22Rv1 (cell line): ENCODE results near the gene GGTLC2.
"Not testable (repeated sequence)": the region's sequence is repeated elsewhere in the genome, so short reads cannot be mapped to it uniquely, and the experiment has no call there.

Experiments
- H3K27ac ChIP-seq: fragments of 450-650 bp; 2 replicates; pipeline ENCODE4 v1.5.1; 2017
- ZFX ChIP-seq: fragments of 450-650 bp; IDR thresholded peaks from 2 replicates; pipeline ENCODE4 v1.6.1; 2017; ENCODE audit warnings: antibody characterized with exemption, borderline replicate concordance
- TF ChIP-seq, protein P1 (sequence below): fragments of 450-650 bp; IDR thresholded peaks from 2 replicates; pipeline ENCODE4 v1.5.1; 2017; ENCODE audit warnings: mild to moderate bottlenecking

Gene GGTLC2

DNA sequence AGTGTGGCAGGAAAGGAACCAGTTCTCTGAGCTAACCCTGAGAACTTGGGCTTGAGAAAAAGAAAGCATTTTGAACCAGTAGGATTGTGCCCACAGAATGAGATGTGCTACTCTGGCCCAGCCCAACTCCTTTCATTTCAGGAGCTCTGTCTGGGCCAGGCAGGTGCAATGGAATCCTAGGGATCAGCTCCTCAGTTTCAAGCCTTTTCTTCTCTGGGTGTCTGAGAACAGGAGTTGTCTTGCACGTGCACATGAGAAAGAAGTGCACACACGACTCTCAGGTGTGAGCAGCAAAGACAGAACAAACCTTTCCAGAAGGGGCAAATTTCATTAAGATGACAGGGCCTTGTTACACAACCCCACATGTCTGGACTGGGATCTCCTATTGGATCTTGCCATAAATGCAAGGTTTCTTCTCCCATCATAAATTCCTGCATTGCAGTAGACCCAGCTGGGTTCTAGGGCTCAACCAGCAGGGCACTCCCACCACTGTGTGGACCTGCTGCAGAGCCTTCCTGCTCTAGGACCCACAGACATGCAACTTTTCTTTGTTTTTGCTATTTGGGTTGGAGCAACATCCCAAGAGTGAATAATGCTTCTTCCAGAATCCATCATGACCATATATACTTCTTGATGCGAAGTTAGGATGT is 24.5 kb upstream of the GGTLC2 start:
- no peak for TF ChIP-seq ZFX
- TF ChIP-seq, protein P1, sequence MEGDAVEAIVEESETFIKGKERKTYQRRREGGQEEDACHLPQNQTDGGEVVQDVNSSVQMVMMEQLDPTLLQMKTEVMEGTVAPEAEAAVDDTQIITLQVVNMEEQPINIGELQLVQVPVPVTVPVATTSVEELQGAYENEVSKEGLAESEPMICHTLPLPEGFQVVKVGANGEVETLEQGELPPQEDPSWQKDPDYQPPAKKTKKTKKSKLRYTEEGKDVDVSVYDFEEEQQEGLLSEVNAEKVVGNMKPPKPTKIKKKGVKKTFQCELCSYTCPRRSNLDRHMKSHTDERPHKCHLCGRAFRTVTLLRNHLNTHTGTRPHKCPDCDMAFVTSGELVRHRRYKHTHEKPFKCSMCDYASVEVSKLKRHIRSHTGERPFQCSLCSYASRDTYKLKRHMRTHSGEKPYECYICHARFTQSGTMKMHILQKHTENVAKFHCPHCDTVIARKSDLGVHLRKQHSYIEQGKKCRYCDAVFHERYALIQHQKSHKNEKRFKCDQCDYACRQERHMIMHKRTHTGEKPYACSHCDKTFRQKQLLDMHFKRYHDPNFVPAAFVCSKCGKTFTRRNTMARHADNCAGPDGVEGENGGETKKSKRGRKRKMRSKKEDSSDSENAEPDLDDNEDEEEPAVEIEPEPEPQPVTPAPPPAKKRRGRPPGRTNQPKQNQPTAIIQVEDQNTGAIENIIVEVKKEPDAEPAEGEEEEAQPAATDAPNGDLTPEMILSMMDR: no peak
- no peak overlapping the region for H3K27ac ChIP-seq

DNA sequence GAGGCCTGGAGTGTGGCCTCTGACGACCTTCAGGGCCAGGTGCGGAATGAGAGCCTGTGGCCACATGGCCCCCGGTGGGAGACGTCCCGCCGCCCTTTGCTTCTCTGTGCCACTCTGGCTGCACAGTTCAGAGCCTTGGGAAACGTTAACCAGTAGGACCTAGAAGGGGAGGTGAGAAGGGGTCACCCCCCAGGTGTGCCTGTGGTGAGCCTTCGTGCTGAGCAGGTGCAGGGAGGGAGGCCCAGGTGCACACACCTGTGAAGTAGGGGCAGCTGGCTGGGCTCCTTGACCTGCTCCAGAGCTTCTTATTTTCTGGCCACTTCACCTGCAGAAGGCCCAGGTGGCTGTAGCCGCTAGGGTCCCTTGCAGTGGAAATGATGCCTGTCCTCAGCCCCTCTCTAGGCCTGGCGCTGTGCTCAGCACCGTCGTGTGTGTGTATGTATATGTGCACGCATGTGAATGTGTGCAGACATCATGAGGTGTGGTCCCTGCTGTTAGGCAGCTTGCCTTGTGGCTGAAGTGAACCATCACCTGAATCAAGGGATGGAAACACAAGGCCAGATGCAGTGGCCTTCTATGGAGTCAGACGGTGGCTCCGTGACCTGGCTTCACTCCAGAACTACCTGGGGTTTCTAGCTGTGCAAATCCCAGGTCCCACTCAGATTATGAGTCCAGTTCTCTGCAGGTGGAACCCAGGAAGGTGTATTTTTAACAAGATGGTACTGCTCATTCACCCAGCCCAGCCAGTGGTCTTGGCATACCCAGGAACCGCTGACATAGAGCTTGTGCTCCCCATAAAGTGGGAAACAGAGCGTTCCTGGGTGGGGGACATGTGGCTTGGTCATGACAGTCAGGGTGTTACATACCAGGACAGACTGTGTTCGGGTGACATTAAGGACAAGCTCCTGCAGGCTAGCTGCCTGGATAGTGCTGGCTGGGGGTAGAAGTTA is 15.6 kb upstream of the GGTLC2 start:
- H3K27ac ChIP-seq: not testable (repeated sequence)

DNA sequence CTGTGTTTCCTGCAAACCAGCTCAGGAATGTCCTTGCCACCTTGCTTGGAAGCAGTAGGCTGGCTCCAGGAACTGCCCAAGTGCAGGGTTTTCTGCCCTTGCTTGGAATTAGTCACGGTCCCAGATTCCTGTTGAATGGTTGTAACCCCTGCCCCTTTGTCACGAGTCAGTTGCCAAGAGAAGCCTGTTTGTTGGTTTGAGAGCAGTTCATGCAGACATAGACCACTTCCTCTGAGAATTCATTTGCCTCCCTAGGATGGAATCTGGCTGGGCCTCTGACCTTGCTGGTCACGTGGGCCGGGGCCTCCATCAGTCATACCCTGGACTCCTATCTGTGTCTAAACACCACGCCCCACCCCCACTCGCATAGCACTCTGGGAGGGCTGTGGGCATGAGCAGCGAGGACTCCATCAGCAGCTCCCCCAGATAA is 13.2 kb upstream of the GGTLC2 start:
- H3K27ac ChIP-seq: not testable (repeated sequence)

DNA sequence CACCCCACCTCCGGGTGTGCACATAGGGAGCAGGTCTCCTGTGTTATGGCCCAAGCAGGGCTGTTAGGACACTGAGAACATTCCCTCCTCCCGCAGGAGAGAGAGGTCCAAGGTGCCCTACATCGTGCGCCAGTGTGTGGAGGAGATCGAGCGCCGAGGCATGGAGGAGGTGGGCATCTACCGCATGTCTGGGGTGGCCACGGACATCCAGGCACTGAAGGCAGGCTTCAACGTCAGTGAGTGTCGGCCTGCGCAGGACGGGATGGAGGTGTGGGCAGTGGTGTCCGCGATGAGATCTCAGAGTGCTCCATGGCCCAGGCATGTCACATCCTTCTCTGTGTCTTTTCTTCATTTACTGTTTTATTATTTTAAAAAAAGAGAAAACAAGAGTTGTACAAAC is 12.2 kb upstream of the GGTLC2 start:
- H3K27ac ChIP-seq: not testable (repeated sequence)

DNA sequence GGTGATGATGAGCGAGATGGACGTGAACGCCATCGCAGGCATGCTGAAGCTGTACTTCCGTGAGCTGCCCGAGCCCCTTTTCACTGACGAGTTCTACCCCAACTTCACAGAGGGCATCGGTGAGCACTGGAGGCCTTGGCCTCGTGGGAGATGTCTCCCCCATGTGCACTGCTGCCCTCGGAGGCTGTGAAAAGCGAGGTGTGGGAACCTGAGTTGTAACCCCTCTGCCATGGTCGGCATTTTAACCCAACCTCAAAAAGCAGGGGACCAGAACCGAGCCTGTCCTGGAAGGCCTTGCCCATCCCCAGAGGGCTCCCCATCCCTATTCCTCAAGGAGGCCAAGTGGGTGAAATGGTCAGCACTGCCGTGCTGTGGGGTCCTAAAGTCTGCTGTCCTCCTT is 10.9 kb upstream of the GGTLC2 start:
- not testable (repeated sequence) for H3K27ac ChIP-seq

DNA sequence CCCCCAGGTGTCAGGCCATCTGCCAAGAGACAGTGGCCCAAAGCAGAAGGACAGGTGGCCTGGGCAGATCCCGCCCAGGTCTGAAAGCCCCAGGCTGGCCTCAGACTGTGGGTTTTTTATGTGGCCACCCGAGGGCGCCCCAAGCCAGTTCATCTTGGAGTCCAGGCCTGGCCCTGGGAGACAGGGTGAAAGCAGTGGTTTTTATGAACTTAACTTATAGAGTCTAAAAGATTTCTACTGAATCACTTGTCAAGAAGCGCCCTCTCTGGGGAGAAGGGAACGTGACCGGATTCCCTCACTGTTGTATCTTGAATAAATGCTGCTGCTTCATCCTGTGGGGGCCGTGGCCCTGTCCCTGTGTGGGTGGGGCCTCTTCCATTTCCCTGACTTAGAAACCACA is 8.2 kb upstream of the GGTLC2 start:
- not testable (repeated sequence) for H3K27ac ChIP-seq

DNA sequence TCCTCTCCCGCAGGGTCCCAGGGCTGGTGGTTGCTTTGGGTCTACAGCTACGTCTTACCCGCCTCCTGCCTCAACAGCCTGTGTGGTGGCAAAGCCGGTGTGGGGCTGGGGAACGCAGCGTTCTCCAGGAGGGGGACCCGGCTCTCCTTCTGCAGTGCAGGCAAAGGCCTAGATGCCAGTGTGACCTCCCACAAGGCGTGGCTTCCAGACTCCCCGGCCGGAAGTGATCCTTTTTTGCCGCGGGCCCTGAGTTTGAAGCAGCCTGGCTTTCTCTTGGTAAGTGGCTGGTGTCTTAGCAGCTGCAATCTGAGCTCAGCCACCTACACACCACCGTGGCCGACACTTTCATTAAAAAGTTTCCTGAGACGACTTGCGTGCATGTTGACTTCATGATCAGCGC is 6.1 kb upstream of the GGTLC2 start:
- not testable (repeated sequence) for H3K27ac ChIP-seq

DNA sequence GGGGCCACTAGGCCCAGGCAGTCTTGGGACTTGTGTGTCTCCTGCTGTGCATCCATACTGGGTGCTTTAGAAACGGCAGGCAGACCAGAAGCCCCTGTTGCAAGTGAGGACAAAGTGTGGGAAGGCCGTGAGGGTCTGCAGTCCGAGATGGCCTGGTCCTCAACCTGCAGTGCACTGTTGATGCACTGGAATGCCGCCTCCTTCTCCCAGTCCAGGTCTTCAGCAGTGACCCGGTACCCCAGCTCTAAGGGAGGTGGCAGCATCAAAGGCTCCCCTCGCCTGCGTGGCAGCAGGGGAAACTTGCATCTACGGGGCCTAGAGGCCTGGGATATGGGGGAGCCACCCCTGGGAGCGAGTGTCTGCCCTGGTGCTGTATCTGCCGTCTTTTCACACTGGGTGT is 2.2 kb upstream of the GGTLC2 start:
- H3K27ac ChIP-seq: not testable (repeated sequence)

DNA sequence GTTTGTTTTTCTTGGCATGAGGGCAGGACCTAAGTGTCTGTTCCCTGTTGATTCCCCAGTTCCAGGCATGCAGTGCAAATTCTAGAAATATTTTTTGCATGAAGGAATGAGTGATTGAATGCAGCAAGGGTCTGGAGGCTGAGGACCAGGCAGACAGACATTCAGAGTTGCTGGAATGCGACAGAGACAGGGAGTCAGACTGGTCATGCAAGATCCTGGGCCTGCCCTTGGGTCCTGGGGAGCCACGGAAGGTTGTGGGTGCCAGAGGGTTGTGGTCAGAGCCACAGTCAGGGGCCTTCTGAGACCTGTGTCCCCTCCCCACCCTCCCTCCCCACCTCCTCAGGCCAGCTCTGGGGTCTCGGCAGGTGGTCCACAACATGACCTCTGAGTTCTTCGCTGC is 1.6 kb downstream of the GGTLC2 start:
- H3K27ac ChIP-seq: not testable (repeated sequence)

DNA sequence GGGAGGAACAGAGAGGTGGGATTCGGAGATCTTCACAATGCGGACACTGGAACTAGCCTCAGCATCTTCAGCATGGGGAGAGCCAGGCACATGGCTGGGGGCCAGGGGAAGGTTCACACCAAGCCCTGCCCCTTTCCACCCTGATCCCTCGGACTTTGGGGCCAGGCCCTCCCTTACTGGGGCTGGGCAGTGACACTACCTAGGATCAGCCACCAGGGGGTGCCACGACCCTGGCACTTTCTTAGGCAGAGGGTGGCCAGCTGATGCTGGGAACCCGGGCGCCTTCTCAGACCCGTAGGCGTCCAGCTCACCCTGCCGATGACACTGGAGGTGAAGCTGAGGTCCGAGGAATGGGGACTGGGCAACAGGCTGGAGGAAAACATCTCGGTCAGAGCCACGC is 3.5 kb downstream of the GGTLC2 start:
- TF ChIP-seq, protein P1: peak; percentile 41
- H3K27ac ChIP-seq: not testable (repeated sequence)

DNA sequence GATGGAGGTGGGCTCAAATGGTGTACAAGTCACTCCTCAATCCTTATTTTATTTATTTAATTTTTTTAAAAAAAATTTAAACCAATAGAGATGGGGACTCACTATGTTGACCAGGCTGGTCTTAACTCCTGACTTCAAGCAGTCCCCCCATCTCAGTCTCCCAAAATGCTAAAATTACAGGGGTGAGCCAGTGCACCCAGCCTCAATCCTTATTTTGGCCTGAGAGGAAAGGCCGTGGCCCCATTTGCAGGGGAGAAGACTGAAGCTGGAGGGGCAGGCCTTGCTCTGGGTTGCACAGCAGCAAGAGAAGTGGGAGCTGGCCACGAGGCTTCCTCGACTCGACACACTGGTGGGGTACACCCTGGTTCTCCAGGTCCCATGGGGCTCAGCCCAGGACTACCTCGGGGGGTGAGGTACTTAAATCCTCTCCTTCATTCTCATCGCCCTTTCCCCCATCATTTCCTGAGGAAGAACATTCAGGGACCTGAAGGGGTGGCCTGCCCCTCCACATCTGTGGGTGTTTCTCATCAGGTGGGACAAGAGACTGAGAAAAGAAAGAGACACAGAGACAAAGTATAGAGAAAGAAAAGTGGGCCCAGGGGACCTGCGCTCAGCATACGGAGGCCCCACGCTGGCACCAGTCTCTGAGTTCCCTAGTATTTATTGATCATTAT is 4.6 kb downstream of the GGTLC2 start:
- not testable (repeated sequence) for H3K27ac ChIP-seq

DNA sequence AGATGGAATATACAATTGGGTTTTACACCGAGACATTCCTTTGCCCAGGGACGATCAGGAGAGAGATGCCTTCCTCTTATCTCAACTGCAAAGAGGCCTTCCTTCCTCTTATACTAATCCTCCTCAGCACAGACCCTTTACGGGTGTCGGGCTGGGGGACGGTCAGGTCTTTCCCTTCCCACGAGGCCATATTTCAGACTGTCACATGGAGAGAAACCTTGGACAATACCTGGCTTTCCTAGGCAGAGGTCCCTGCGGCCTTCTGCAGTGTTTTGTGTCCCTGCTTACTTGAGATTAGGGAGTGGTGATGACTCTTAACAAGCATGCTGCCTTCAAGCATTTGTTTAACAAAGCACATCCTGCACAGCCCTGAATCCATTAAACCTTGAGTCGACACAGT is 5.3 kb downstream of the GGTLC2 start:
- H3K27ac ChIP-seq: not testable (repeated sequence)

DNA sequence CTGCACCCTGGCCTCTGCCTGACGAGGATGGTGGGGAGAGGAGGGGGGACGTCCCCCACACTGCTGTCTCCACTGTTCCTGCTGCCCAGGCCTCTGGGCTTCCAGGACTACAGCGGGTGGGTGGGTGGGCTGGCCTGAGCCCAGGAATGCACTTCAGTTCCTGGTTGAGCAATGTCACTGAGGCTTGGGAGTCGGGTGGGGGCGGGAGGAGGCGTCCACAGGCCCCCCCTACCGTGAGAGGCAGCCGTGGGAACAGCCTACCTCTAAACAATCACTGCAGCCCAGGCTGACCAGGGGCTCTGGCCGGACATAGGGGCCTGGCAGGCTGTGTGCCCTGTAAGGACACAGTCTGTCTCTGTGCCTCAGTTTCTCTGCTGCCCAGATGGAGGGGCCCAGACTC is 6.0 kb downstream of the GGTLC2 start:
- H3K27ac ChIP-seq: not testable (repeated sequence)

DNA sequence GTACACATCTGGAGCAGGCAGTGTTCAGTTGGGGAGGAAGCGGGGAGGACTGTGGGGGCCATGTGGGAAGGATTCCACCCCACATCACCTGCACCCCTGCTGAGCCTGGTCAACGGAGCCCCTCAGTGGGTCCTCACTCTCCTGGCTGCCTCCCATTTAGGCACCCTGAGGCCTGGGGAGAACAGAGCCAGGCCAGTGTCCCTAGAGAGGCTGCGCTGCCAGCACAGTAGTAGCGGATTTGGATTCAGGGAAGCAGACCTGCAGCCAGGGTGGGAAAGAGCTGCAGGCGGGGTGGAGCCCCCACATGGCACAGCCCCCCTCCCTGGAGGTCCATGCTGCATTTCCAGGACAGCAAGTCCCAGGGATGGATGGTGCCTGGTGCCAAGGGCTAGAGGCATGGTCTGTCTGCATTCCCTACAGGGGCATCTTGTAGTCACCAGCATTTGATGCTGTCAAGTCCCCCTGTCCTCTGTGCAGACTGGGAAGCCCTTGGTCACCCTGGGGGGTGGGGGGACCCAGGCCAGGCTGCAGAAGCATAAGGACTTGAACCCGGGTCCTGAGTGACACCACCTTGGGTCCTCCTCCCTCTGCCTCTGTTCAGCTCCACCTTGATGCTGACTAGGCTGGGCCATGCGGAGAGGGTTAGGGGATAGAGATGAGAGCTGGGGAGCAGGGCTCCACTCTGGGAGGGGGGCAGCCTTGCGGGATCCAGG is 6.5 kb downstream of the GGTLC2 start:
- H3K27ac ChIP-seq: not testable (repeated sequence)

DNA sequence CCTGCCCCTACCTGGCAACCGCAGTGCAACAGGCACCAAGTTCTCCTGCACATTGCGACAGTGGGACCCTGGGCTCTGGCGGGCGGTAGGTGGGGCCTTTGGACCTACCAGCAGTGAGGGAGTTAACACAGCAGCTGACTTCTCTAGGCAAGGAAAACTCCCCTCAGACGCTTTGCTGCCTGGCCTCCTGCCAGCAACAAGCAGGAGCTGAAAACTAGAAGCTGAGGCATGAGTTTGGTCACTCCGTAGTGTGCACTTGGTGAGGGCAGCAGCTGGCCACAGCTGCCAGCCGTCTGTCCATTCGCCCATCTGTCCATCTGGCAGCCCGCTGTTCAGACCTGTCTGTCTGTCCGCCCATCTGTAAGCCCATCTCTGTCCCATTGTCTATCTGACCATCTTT is 7.2 kb downstream of the GGTLC2 start:
- not testable (repeated sequence) for H3K27ac ChIP-seq

DNA sequence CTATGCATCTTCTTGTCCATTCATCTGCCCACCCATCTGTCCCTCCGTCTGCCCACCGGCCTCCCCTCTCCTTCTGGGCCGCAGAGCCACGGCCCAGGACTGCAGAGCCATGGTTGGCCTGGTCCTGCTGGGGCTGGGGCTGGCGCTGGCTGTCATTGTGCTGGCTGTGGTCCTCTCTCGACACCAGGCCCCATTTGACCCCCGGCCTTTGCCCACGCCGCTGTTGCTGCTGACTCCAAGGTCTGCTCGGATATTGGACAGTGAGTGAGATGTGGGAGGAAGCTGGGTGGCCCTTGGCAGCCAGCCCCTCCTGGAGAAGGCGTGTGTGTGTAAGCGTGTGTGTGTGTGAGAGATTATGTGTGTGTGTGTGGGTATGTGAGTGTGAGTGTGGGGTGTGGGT is 7.7 kb downstream of the GGTLC2 start:
- H3K27ac ChIP-seq: not testable (repeated sequence)

DNA sequence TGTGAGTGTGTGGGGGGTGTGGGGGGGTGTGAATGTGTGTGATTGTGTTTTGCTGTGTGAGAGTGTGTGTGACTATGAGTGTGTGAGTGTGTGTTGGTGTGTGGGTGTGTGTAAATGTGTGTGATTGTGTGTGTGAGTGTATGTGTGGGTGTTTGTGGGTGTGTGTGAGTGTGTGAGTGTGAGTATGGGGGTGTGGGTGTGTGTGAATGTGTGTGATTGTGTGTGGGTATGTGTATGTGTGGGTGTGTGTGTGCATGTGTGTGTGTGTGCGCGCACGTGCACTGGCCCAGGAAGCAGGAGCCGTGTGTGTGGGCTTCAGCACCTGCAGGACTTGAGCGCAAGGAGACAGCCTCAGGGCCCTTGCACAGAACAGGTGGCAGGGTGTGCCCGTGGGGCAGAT is 8.2 kb downstream of the GGTLC2 start:
- not testable (repeated sequence) for H3K27ac ChIP-seq

DNA sequence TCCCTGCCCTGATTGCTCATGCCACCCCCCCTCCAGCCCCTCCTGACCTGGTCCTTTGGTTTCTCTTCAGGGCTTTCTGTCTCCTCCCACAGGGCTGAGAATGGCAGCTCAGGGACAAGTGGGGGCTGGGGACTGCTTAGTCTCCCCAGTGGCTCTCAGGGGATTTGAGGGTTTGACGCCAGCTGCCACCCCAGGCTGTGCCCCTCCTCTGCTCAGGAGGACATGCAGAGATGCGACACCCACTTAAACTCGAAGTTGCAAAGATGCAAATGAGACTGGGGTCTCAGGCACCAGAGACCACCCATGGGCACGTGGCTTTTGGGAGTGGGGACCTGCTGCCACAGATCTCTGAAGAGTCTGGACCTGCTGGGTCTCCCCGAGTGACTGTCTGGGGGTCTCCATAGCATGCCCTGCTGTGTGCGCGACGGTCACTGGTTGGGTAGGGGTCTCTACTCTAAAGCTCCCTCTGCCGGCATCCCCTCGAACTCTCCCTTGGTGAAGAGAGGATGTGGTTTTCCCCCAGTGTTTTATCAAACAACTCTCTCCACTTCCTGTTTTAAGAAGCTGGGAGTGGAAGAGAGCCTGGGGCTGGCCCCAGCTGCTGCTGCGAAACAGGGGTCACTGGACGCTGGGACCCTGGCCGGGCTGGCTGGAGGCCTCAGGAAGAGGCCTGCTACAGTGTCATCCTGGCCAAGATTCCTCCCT is 9.4 kb downstream of the GGTLC2 start:
- H3K27ac ChIP-seq: not testable (repeated sequence)
